ENCODE results near the gene PHACTR2. TPM values are rescaled to one million over a fixed set of nuclear protein-coding genes. Genes with fewer than 3 reads are reported as not detected.
"Not testable (repeated sequence)": the region's sequence is repeated elsewhere in the genome, so short reads cannot be mapped to it uniquely, and the experiment has no call there.

The PHACTR2 gene
- total RNA-seq, 2 donors from 2014 or later, result 53.8 to 72.6 TPM

- intact Hi-C loops (cut with DNase I), result no loop called here
- no peak for DNase-seq (ENCODE audit: low spot score)
These were observed 194.4 kb downstream of the PHACTR2 start for GRCh38 chr6:143872201-143872600.

- intact Hi-C loops (cut with DNase I); DNase-seq (ENCODE audit: low spot score): not testable (repeated sequence)
These were observed 195.8 kb downstream of the PHACTR2 start for GRCh38 chr6:143873600-143873999.

- DNase-seq (ENCODE audit: low spot score); intact Hi-C loops (cut with DNase I): not testable (repeated sequence)
These were observed 196.7 kb downstream of the PHACTR2 start for GRCh38 chr6:143874503-143874902.

- intact Hi-C loops (cut with DNase I), result no loop called here
- no peak for DNase-seq (ENCODE audit: low spot score)
These were observed 200.0 kb downstream of the PHACTR2 start for GRCh38 chr6:143877584-143878271.

- intact Hi-C loops (cut with DNase I), result no loop called here
- no peak for DNase-seq (ENCODE audit: low spot score)
These were observed 200.6 kb downstream of the PHACTR2 start for GRCh38 chr6:143878272-143878760.

GRCh38 chr6:143880412-143880811, 202.6 kb downstream of the PHACTR2 start:
- intact Hi-C loops (cut with DNase I), result no loop called here
- no peak for DNase-seq (ENCODE audit: low spot score)

Other genes starting within 250 kb of the PHACTR2 start
- 1 to 10 TPM; 5.1 to 6.3 TPM for gene ADAT2, start 227.3 kb upstream of the PHACTR2 start, total RNA-seq
- 10 to 100 TPM; 21.3 to 24.2 TPM for gene PEX3, start 227.2 kb upstream of the PHACTR2 start, total RNA-seq
- gene FUCA2, start 166.2 kb upstream of the PHACTR2 start, total RNA-seq, result 10 to 100 TPM; 41.4 to 49.6 TPM
- 10 to 100 TPM; 16.8 to 20.8 TPM for gene LTV1, start 165.4 kb downstream of the PHACTR2 start, total RNA-seq
- not detected for gene ZC2HC1B, start 186.5 kb downstream of the PHACTR2 start, total RNA-seq

Measured in posterior vena cava (tissue), 2 donors.